ENCODE results near the gene RGMA.

GRCh38 chr15:93027413-93027812, 61.6 kb downstream of the RGMA start:
- TF ChIP-seq GATA3 (IDR thresholded peaks at IDR 0.05; ENCODE audit: low read depth, low read length) (no peak), GATA2 (IDR thresholded peaks at IDR 0.05; ENCODE audit: low read depth, low read length) (no peak)

All from SH-SY5Y (cell line).